Measurements from ENCODE around the gene IL1R2. TPM values are rescaled to one million over a fixed set of nuclear protein-coding genes. Genes with fewer than 3 reads are reported as not detected.

The IL1R2 gene
- total RNA-seq, 1 donor from 2014 or later = 23.3 TPM

- peaks cover 9% of the 10 kb centered on the region for H3K4me1 ChIP-seq
- intact Hi-C loops (cut with DNase I) = no loop called here
- no peaks in the 10 kb centered on the region for H3K9me3 ChIP-seq
- H3K4me3 ChIP-seq = no peak overlapping the region
- no peak for ATAC-seq
- no peak for TF ChIP-seq CTCF (IDR thresholded peaks at IDR 0.05)
- DNase-seq = no peak
- H3K36me3 ChIP-seq = no peaks in the 10 kb centered on the region
- H3K27me3 ChIP-seq (ENCODE audit: low read depth) = no peaks in the 10 kb centered on the region
- H3K27ac ChIP-seq = no peak overlapping the region
Measured at GRCh38 chr2:102003696-102004095, 11.9 kb downstream of the IL1R2 start.

GRCh38 chr2:102004581-102004980 lies 12.8 kb downstream of the IL1R2 start:
- ATAC-seq (no peak), DNase-seq (no peak)
- Histone ChIP-seq H3K36me3 (no peaks in the 10 kb centered on the region), H3K27me3 (ENCODE audit: low read depth) (no peaks in the 10 kb centered on the region), H3K4me3 (no peak overlapping the region), H3K27ac (no peak overlapping the region), H3K4me1 (peaks cover 9% of the 10 kb centered on the region), H3K9me3 (no peaks in the 10 kb centered on the region)
- intact Hi-C loops (cut with DNase I) = no loop called here
- TF ChIP-seq CTCF (IDR thresholded peaks at IDR 0.05) = no peak

GRCh38 chr2:102005449-102005848 lies 13.7 kb downstream of the IL1R2 start:
- DNase-seq = no peak
- Histone ChIP-seq H3K36me3 (no peaks in the 10 kb centered on the region), H3K4me3 (no peak overlapping the region), H3K27ac (no peak overlapping the region), H3K27me3 (ENCODE audit: low read depth) (no peaks in the 10 kb centered on the region), H3K4me1 (peaks cover 9% of the 10 kb centered on the region), H3K9me3 (no peaks in the 10 kb centered on the region)
- no peak for TF ChIP-seq CTCF (IDR thresholded peaks at IDR 0.05)
- ATAC-seq = no peak
- intact Hi-C loops (cut with DNase I) = no loop called here

DNA sequence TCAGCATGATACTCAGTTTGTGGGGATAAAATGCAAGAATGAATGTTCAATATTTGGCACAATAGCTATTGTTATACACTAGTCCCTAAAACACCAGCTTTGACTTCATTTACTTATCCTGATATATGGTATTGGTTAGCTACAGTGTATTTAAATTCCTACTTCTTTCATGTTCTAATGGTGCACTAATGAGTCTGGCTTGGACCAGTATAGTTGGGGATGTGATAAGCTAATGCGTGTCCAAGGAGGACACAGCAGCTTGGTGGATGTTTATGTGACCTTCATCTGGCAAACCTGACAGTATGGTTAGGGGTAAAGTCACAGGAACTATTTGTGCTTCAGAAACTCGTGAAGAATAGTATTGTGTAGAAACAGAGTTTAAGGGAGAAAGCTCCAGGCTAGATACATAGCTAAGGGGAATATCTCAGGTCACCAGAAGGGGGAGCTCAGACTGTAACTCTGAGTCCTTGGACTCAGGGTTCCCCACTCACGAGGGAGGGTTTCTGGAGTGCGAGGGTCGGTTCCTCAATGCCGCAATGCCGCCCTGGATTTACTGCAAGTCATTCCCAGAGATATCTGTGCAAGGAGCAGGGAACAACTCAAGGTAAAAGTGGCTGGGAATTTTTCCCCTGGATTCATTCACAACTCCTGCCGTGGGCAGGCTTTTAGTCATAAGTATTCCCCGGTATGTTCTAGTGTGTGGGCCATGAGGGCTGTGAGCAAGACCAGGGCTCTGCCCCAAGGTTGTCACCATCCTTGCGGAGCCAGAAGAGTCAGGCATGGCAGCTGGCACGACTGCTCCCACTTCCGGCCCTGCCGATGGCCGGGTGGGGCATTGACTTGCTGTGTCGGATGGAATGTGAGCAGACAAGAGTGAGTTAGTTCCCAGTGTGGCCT lies 14.5 kb downstream of the IL1R2 start:
- DNase-seq = no peak
- H3K27ac ChIP-seq = no peak overlapping the region
- no peak overlapping the region for H3K4me3 ChIP-seq
- intact Hi-C loops (cut with DNase I) = no loop called here
- H3K9me3 ChIP-seq = no peaks in the 10 kb centered on the region
- H3K27me3 ChIP-seq (ENCODE audit: low read depth) = no peaks in the 10 kb centered on the region
- no peaks in the 10 kb centered on the region for H3K36me3 ChIP-seq
- H3K4me1 ChIP-seq = peaks cover 9% of the 10 kb centered on the region
- peak; percentile 70 for TF ChIP-seq CTCF (IDR thresholded peaks at IDR 0.05)
- ATAC-seq = peak; percentile 79 to 87

GRCh38 chr2:102006886-102007278 lies 15.1 kb downstream of the IL1R2 start:
- no peaks in the 10 kb centered on the region for H3K27me3 ChIP-seq (ENCODE audit: low read depth)
- no peak for DNase-seq
- intact Hi-C loops (cut with DNase I) = no loop called here
- no peak overlapping the region for H3K4me3 ChIP-seq
- no peak for TF ChIP-seq CTCF (IDR thresholded peaks at IDR 0.05)
- ATAC-seq = no peak
- no peaks in the 10 kb centered on the region for H3K36me3 ChIP-seq
- peaks cover 9% of the 10 kb centered on the region for H3K4me1 ChIP-seq
- H3K27ac ChIP-seq = no peak overlapping the region
- H3K9me3 ChIP-seq = no peaks in the 10 kb centered on the region

Measured in lower lobe of right lung (tissue), 2 donors.